HEK293T (cell line): ENCODE results near the gene CADPS2.

Experiments used
- CTCF ChIA-PET: fragments of 350-600 bp; formaldehyde crosslinking; extraction: SDS; loops from one replicate; lab custom pipeline; 2021; ENCODE audit warnings: antibody characterized with exemption, inconsistent platforms; lab: Yijun Ruan, JAX
- POLR2A ChIA-PET: fragments of 350-600 bp; formaldehyde crosslinking; extraction: SDS; loops from one replicate; lab custom pipeline; 2020; ENCODE audit warnings: antibody characterized with exemption, inconsistent platforms; lab: Yijun Ruan, JAX
- DNase-seq: peaks from one replicate; pipeline ENCODE4 v3.0.0; 2012; ENCODE audit warnings: mixed read lengths; ENCODE audit errors: extremely low spot score
- ARNT ChIP-seq: fragments of 450-650 bp; IDR thresholded peaks from 2 replicates; pipeline ENCODE4 v1.6.1; 2017; ENCODE audit warnings: mild to moderate bottlenecking
- BHLHE40 ChIP-seq: fragments of 450-650 bp; IDR thresholded peaks from 2 replicates; pipeline ENCODE4 v1.6.1; 2016; ENCODE audit warnings: mild to moderate bottlenecking, moderate library complexity, borderline replicate concordance
- CTBP1 ChIP-seq: fragments of 450-650 bp; IDR thresholded peaks from 2 replicates; pipeline ENCODE4 v1.6.1; 2016; ENCODE audit warnings: borderline replicate concordance
- ELF4 ChIP-seq: fragments of 450-650 bp; IDR thresholded peaks from 2 replicates; pipeline ENCODE4 v1.6.1; 2017; ENCODE audit warnings: antibody characterized with exemption
- FOXA1 ChIP-seq: fragments of 450-650 bp; IDR thresholded peaks from 2 replicates; pipeline ENCODE4 v1.6.1; 2016; ENCODE audit warnings: mild to moderate bottlenecking
- FOXK2 ChIP-seq: fragments of 450-650 bp; IDR thresholded peaks from 2 replicates; pipeline ENCODE4 v1.6.1; 2016; ENCODE audit warnings: mild to moderate bottlenecking
- FOXM1 ChIP-seq: fragments of 450-650 bp; IDR thresholded peaks from 2 replicates; pipeline ENCODE4 v1.6.1; 2017; ENCODE audit warnings: mild to moderate bottlenecking, borderline replicate concordance
- HDGF ChIP-seq: fragments of 450-650 bp; IDR thresholded peaks from 2 replicates; pipeline ENCODE4 v1.6.1; 2017; ENCODE audit warnings: antibody characterized with exemption, borderline replicate concordance
- L3MBTL2 ChIP-seq: fragments of 450-650 bp; conservative IDR thresholded peaks from 2 replicates; pipeline ENCODE4 v1.6.1; 2016; ENCODE audit warnings: mild to moderate bottlenecking
- LEF1 ChIP-seq: fragments of 450-650 bp; IDR thresholded peaks from 2 replicates; pipeline ENCODE4 v1.6.1; 2017; ENCODE audit warnings: mild to moderate bottlenecking, borderline replicate concordance
- NFRKB ChIP-seq: fragments of 450-650 bp; IDR thresholded peaks from 2 replicates; pipeline ENCODE4 v1.6.1; 2016; ENCODE audit warnings: mild to moderate bottlenecking, moderate library complexity
- PKNOX1 ChIP-seq: fragments of 450-650 bp; IDR thresholded peaks from 2 replicates; pipeline ENCODE4 v1.6.1; 2016
- SP1 ChIP-seq: fragments of 450-650 bp; IDR thresholded peaks from 2 replicates; pipeline ENCODE4 v1.6.1; 2017
- SUZ12 ChIP-seq: fragments of 450-650 bp; IDR thresholded peaks from 2 replicates; pipeline ENCODE4 v1.6.1; 2016; ENCODE audit warnings: mild to moderate bottlenecking
- TARDBP ChIP-seq: fragments of 450-650 bp; IDR thresholded peaks from 2 replicates; pipeline ENCODE4 v1.6.1; 2016
- ZNF384 ChIP-seq: fragments of 450-650 bp; IDR thresholded peaks from 2 replicates; pipeline ENCODE4 v1.6.1; 2016

The CADPS2 gene

GRCh38 chr7:122454776-122455507 is 431.3 kb downstream of the CADPS2 start:
- CTCF ChIA-PET = no interaction called here
- no peak for TF ChIP-seq PKNOX1
- DNase-seq = no peak
- POLR2A ChIA-PET = no interaction called here

GRCh38 chr7:122453432-122453831 is 432.8 kb downstream of the CADPS2 start:
- POLR2A ChIA-PET = no interaction called here
- no peak for TF ChIP-seq ZNF384
- no peak for TF ChIP-seq SUZ12
- TF ChIP-seq L3MBTL2 = no peak
- no peak for TF ChIP-seq PKNOX1
- TF ChIP-seq FOXK2 = no peak
- TF ChIP-seq LEF1 = no peak
- CTCF ChIA-PET = no interaction called here
- no peak for DNase-seq

GRCh38 chr7:122448893-122449589 is 437.2 kb downstream of the CADPS2 start:
- ChIA-PET CTCF (interaction anchor here (0.6 kb wide), 1 partner anchor 9 kb away, joined by 3 read pairs; no protein-coding TSS in a partner anchor), POLR2A (no interaction called here)
- DNase-seq = no peak
- no peak for TF ChIP-seq SP1
- TF ChIP-seq TARDBP = no peak
- no peak for TF ChIP-seq ARNT
- TF ChIP-seq ELF4 = no peak
- no peak for TF ChIP-seq FOXK2
- no peak for TF ChIP-seq LEF1
- no peak for TF ChIP-seq ZNF384
- TF ChIP-seq NFRKB = no peak
- no peak for TF ChIP-seq PKNOX1
- TF ChIP-seq BHLHE40 = no peak
- TF ChIP-seq CTBP1 = no peak
- TF ChIP-seq HDGF = no peak
- no peak for TF ChIP-seq L3MBTL2
- no peak for TF ChIP-seq FOXM1
- TF ChIP-seq SUZ12 = no peak

GRCh38 chr7:122442929-122443328 is 443.3 kb downstream of the CADPS2 start:
- POLR2A ChIA-PET = no interaction called here
- CTCF ChIA-PET = interaction anchor here (0.6 kb wide), 1 partner anchor 1271 kb away, joined by 4 read pairs; no protein-coding TSS in a partner anchor
- DNase-seq = no peak
- no peak for TF ChIP-seq HDGF

- no peak for DNase-seq
- TF ChIP-seq NFRKB = no peak
- no peak for TF ChIP-seq LEF1
- no peak for TF ChIP-seq CTBP1
- TF ChIP-seq FOXA1 = no peak
- TF ChIP-seq ZNF384 = no peak
- TF ChIP-seq PKNOX1 = no peak
- no peak for TF ChIP-seq FOXM1
- no peak for TF ChIP-seq ELF4
- TF ChIP-seq ARNT = no peak
- TF ChIP-seq HDGF = no peak
- no peak for TF ChIP-seq SUZ12
- no peak for TF ChIP-seq SP1
- TF ChIP-seq L3MBTL2 = no peak
- no peak for TF ChIP-seq TARDBP
- no peak for TF ChIP-seq FOXK2
- TF ChIP-seq BHLHE40 = no peak
- POLR2A ChIA-PET = no interaction called here
- CTCF ChIA-PET = no interaction called here
Observed at GRCh38 chr7:122438492-122438891, 447.8 kb downstream of the CADPS2 start.

- CTCF ChIA-PET = no interaction called here
- TF ChIP-seq PKNOX1 (no peak), NFRKB (no peak), ARNT (no peak), HDGF (no peak), ZNF384 (no peak)
- DNase-seq = no peak
- POLR2A ChIA-PET = no interaction called here
Observed at GRCh38 chr7:122438006-122438405, 448.3 kb downstream of the CADPS2 start.
